ENCODE results near the gene AHR.
"Not testable (repeated sequence)": the region's sequence is repeated elsewhere in the genome, so short reads cannot be mapped to it uniquely, and the experiment has no call there.

AHR gene

DNA sequence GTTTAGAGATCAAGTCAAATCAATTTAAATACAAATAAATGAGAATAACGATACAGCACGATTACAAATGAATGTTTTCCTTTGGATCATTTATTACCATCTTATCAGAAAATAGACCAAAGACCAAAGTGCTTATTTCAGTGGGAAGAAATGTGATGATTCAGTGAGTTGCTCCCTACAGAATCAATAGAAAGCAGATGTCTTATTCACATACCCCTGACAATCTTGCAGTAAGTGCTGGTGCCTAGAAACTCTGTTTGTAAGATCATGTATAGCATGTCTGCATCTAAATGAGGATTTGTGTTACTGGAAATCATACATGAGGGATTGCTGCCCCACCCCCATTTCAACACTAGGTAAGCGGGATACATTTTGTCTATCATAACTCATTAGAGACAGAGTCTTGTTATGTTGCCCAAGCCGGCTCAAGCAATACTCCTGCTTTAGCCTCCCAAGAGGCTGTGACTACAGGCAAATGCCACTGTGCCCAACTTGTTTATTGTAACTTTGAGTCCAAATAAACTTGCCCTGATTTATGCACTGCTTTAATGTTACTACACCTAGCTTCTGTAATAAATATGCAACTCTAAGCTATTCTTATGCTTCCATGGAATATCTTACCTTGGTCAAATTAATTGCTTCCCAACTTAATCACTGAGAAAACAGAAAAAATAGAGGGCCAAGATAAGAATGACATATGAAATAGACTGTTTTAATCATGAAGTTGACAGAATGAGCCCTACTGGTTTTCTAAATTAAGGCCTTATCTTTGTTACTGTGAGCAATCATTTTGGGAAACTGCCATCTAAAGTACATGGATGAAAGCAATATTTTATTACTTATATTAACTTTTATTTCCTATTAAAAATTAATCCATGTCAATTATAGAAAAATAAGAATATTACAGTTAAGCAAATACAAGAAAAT lies 82.5 kb downstream of the AHR start:
- no peak for DNase-seq

DNA sequence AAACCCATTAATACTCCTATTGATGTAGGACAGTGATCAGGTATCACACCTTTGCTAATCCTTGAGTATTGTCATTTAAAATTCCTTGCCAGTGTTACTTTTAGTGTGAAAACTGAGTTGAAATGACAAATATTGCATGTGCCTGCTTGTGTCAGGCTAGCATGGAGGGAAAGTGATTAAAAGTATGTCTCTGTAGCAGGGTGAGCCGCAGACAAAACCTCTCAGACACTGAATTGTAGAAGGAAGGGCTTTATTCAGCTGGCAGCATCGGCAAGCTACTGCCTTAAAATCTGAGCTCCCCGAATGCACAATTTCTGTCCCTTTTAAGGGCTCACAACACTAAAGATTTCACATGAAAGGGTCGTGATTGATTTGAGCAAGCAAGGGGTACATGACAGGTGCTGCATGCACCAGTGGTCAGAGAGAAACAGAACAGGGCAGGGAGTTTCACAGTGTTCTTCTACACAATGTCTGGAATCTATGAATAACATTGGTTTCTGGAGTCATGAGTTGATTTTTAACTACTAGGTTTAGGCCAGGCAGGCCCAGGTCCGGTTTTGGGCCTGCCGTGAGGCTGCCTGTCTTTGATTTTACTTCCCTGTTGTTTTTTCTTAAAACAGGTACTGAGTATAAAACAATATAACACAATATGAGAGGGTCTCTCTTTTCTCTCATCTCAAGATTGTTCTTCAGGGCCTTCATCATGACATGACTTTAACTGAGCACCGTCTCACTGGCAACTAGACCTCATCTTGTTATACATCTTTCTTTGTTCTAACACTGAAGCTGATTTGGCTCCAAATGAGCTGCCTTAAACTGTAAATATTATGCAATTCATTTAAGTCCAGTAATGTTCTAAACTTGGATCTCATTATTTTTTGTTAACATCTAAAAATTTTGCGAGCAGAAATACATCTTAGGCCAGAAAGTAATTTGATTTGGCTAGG lies 84.2 kb downstream of the AHR start:
- DNase-seq: not testable (repeated sequence)

DNA sequence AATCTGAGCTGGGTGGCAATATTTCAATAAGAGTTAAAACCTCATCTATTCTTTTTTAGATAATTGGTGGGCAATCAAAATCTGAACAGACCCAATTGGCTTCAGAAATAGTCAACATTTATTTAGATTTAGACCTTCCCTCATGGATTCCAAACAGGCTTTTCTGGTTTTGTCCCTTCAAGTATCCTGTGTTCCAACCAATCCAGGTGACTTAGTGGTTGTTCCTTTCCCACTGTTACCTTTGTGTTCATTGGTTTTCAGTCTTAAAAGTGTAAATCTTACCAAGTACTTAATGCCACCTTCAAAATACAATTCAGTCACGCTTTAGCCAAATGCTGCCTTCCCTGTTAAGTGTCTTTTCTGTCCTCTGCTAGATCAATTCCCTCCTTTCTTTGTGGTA lies 85.9 kb downstream of the AHR start:
- no peak for DNase-seq

DNA sequence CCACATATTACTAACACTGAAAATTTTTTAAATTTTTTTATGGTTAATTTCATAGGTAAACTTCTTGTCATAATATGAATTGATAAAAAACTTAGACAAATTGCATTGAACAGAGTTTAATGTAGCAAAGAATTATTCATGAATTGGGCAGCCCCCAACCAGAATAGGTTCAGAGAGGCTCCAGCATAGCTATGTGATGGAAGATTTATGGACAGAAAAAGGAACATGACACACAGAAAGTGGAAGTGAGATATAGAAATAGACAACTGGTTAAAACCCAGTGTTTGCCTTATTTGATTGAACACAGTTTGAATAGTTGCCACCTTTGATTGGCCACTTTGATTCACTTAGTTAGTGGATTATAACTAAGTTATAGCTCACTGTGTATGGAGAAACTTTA lies 87.2 kb downstream of the AHR start:
- no peak for DNase-seq

DNA sequence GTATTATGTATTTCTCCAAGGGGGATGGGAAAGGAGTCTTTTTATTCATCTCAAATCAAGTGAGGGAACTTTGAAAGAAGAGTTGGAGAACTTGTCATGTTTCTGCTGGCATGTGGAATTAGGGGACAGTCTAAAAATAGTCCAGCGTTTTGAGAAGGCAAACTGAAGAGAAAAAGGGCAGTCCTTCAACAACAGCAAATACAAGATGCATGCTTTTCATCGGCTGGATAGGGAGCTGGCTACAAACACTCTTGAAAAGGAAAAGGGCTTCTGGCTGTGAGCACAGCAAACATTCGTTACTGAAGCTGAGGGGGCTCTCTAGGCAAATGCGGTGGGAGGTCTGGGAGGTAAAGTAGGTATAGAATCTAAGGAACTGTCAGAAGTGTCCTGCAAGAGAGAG lies 91.9 kb downstream of the AHR start:
- DNase-seq: no peak

DNA sequence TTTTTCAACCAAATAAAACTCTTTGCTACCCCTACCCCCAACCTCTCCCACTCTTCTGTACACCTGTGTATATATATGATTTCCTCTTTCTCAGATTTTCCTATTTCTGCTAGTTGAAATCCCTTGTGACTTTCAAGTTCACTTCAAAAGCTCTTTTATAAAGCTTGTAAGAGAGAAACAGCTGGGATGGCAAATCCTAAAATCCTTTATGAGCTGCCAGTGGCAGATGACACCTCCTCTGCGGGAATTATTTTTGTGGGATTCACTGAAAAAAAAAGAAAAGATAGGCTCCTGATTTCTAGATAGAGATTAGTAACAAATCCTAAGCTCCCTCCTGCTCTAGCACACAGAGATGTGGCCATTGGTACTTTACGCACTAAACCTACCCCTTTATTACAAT lies 92.9 kb downstream of the AHR start:
- DNase-seq: no peak

DNA sequence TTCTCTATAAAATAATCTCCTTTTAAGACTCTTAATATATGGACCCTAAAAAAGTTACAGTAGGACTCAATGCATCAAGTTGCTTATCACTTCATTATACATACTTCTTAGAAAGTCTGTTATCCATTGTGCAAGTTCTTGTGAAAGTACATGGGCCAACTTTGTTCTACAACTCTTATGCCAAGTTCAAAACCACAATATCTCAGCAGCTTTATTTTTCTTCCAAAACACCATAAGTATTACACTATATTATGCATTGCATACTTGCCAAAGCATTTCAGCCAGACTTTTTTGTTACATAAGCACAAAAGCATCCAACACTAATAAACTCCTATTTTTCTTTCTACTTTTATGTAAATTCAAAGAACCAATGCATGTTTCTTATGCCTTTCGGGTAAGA lies 94.4 kb downstream of the AHR start:
- no peak for DNase-seq

DNA sequence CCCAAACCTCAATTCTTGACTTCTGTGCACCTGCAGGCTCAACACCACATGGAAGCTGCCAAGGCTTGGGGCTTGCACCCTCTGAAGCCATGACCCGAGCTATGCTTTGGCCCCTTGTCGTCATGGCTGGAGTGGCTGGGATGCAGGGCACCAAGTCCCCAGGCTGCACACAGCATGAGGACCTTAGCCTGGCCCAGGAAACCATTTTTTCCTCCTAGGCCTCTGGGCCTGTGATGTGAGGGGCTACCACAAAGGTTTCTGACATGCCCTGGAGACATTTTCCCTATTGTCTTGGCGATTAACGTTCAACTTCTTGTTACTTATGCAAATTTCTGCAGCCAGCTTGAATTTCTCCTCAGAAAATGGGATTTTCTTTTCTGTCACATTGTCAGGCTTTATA lies 96.1 kb downstream of the AHR start:
- not testable (repeated sequence) for DNase-seq
